Embryonic facial prominence (tissue), 1 donor: Measurements from ENCODE around the gene AASS.

Source experiments
- DNase-seq: peaks from one replicate; pipeline ENCODE4 v3.0.0-alpha.2; 2016; ENCODE audit errors: extremely low spot score

Gene AASS

GRCh38 chr7:122038904-122039303 is 105.1 kb downstream of the AASS start:
- DNase-seq = no peak

DNA sequence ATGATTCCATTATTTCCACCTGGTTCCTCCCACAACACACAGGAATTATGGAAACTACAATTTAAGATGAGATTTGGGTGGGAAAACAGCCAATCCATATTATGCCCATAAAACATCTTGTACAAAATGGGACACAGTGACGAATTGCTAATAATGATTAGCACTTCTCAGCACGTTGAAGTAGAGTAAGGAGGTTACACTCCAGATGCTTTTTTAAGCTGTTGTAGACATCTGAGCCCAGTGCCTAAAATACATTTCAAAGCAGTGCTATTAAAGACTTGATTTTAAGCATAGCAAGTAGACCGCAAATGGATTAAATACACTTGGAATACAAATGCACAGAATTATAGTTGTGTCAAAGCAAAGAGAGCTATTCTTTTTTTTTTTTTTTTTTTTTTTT is 105.9 kb downstream of the AASS start:
- DNase-seq = no peak

DNA sequence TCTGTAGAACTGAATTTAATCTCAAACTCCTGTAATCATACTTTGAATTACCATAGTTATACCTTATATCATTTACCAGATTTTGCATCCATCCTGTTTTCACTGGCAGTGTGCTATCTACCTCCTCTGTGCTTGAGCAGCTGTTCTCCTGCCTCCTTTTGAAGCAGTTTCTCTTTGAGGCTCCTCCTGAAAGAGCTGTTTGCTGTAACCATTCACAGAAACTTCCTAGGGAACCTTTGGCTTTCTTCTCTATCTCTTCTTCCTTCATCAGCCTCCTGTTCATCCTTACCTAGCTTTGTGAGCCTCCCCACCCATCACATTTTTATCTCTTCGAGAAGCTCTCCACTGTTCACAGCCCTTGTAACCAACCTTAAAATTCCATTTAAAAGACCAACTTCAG is 108.2 kb downstream of the AASS start:
- DNase-seq = no peak

DNA sequence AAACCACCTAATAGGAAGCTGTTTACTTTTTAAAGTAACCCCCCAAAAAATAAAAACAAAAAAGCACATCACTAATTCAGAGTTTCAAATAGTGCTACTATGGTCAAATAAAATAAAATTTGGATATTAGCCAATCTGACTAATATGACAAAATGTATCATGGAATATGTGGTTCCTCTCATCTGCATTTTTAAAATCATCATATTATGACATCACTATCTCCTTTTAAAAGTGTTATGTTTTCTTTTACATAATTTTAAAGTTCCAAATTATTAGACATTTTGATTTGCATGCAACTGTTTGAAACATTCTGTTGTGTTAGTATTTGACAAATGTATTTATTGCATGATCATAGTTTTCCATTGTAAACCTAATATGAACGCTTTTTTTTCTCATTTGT is 110.4 kb downstream of the AASS start:
- DNase-seq = no peak

- no peak for DNase-seq
Measured at GRCh38 chr7:122027058-122027457, 117.0 kb downstream of the AASS start.
